Measurements from ENCODE around the gene DNASE2B.

The DNASE2B gene

GRCh38 chr1:84398175-84399155 lies at the start of gene DNASE2B:
Gene DNASE2B, plus strand, starts transcription at chr1:84398484. Its CDS starts 81 bp downstream, at chr1:84398565.
- DNase-seq (ENCODE audit: low spot score), result no peak

DNA sequence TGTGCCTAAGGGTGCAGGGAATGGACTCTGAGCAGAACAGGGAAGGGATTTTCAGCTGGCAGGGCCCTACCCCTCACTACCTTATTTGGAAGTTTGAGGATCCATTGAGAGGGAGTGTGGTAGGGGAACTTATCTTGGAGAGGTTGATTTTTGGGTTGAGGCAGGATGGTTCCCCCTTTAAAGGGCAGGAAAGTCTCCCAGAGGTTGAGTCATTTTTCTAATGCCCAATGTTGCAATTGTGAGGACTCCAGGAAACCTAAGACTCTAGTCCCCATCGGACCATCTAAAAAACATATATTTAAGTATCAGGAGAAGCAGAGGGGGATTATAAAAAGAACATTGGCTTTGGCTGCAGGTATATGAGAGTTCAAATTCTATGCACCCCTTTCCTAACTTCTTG lies 49.5 kb upstream of the DNASE2B start:
- no peak for DNase-seq (ENCODE audit: low spot score)

DNA sequence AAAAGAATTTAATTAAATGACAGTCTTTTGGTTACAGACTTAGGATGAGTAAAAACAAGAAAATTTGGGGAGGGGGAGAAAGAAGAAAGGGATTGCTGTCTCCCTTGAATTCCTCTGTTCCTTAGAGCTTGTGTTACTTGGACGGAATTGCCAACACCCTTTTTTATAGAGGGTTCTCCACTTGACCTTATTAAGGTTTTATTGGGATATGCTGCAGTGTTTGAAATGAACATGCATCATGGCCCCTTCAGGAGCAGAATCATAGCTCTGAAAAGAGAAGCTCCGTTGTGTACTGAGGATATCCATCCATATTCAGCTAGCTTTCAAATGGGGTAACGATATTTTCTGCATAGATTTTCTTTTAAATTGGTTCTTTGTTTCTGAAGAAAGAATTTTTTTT lies 48.2 kb upstream of the DNASE2B start:
- no peak for DNase-seq (ENCODE audit: low spot score)

DNA sequence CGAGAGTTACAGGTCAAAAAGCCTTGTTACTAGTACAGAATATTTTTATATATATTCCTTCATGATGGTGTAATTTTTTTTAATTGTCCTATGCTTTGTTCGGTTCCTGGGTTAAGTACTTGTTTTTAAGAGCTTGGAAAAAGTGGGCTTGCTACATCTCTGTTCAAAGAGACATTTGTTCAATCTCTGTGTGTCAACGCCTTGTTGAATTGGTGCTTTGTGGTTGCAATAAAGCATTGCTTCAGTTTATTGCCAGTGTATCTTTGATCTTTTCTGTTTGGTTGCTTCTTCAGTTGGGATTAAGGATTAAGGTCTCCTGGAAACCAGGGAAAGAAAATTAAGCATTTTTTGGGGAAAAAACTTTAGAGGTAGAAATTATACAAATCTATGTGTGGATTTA lies 47.7 kb upstream of the DNASE2B start:
- DNase-seq (ENCODE audit: low spot score), result no peak

DNA sequence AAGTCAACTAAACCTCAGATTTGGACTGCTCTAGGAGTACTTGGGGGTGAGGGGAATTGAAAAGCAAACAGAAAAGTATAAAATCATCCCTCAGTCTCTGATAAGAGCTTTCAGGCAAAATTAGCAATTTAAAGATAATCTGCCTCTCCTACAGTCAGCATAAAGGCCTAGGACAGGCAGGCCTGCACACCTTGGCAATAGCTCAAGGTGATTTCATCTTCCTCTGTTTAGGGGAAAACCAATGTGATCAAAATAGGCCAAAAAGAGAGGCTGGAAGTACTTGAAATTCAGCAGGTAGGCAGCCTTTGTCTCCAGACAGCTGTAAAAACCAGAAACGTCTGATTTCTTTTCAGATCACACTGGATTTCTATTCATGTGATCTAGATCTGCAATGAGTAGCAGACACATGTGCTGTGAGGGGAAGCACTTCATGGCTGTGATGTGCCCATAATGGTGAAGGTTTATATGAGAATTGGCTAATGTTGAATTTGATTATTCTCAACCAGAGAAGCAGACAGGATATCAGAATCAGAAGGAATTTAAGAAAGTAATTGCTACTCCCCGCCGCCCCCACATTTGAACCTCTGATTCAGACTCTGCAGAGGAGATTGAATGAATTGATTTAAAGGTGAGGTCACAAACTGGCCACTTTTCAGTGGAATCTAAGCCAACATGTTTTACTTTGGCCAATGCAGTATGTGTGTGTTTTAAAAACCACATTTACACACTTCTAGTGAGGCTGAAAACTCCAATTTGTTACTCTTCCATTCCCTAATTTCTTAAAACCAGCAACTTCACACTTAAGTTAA lies 45.8 kb upstream of the DNASE2B start:
- DNase-seq (ENCODE audit: low spot score), result no peak

DNA sequence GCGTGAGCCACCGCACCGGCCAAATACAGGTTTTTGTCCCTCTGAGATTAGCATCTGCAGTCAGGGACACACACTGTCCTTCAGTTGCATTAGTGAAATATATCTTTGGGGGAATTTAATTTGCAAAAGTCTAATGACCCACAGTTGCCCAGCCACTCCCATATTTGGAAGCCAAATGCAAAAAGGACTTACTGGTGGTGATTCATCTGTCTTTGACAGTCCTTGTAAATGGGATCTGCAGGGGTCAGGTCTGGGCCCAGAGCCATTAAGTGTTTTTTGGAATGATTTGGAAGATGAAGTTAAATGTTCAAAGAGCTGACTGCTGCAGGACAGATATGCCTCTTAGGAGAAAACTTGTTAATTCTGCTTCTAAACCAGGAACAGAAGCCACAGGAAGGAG lies 44.6 kb upstream of the DNASE2B start:
- no peak for DNase-seq (ENCODE audit: low spot score)

- no peak for DNase-seq (ENCODE audit: low spot score)
These were observed 42.7 kb upstream of the DNASE2B start for GRCh38 chr1:84355556-84355955.

- no peak for DNase-seq (ENCODE audit: low spot score)
These were observed 41.4 kb upstream of the DNASE2B start for GRCh38 chr1:84356881-84357280.

GRCh38 chr1:84358695-84359094 lies 39.6 kb upstream of the DNASE2B start:
- DNase-seq (ENCODE audit: low spot score), result no peak

DNA sequence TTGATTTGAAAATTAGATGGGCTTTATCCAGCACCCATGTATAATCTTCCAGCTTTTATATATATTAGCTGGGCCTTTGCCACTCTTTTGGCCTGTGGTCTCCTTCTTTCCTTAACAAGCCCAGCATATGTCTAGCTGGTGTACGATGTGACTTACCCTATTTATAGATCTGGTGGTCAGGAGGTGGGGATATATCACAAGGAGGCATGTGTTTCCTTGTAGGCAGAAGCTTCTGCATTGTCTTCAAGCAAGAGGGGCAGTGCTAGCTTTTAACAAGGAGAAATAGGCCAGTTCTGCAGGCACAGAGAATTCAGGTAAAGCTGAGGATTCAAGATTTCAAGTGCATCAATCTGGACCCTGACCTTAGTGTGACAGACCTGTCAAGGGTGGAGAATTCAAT lies 38.0 kb upstream of the DNASE2B start:
- DNase-seq (ENCODE audit: low spot score), result no peak

DNA sequence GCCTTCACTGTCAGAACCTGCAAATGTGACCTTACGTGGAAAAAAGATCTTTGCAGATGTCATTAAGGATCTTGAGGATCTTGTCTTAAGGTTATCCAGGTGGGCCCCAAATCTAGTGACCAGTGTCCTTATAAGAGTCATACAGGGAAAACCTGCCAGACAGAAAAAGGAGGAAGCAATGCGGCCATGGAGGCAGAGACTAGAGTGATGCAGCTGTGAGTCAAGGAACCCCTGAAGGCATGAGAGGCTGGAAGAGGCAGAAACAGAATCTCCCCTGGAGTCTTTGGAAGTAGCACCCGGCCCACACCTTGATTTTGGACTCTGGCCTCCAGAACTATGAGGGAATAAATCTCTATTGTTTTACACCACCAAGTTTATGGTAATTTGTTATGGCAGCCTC lies 36.5 kb upstream of the DNASE2B start:
- DNase-seq (ENCODE audit: low spot score), result no peak

- no peak for DNase-seq (ENCODE audit: low spot score)
These were observed 35.3 kb upstream of the DNASE2B start for GRCh38 chr1:84363019-84363418.

- no peak for DNase-seq (ENCODE audit: low spot score)
These were observed 34.7 kb upstream of the DNASE2B start for GRCh38 chr1:84363622-84364021.

GRCh38 chr1:84365225-84366221 lies 32.8 kb upstream of the DNASE2B start:
- no peak for DNase-seq (ENCODE audit: low spot score)

DNA sequence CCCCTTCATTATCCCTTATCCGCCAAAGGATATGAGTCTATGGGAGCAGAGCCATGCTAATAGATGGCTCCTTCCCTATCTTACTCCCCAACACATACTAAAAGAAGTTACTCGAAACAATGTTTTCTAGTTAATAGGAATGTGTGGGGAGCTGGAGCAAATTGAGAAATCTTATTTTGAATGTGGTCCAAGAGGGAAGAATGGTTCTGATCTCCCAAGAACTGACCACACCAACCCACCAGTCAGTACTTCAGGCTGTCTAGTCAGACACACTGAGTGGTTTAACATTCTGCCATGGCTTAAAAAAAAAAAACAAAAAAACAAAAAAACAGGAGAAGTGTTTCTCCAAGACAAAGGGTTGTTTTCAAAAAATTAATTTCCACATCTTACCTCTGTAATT lies 31.5 kb upstream of the DNASE2B start:
- no peak for DNase-seq (ENCODE audit: low spot score)

DNA sequence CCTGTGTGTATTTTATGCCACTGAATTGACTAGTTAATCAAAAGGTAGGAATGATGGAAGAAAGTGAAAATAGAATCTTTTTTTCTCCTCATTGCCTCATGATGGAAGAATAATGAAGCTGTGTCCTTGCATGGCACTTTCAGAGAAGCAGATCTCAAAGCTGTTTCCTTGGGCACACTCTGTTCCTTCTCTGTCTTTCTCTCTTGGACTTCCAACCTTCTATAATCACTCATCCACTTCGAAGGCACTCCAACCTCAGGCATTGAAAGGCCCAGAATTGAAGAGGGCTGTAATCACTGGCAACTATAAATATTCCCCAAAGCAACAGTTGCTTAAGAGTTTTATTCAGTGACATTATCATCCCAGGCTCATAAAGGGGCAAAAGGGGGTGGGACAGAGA lies 31.1 kb upstream of the DNASE2B start:
- DNase-seq (ENCODE audit: low spot score), result no peak

DNA sequence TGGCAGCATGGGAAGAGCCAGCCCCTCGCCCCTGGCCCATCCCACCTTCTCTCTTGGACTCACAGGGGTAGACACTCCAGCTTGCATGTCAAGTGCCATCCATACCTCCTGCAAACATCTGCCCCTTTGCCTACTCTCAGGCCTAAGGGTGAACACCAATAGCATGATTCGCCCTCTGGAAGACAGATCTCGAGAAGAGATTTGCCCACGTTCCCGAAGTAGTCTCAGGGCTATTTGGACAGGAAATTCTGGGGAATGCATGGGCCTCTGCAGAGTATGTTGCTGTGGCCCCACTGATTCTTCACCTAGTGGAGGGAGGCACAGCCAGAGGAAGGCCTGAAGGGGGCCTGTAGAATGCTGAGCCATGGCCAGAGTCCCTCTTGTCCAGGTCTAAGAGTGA lies 29.8 kb upstream of the DNASE2B start:
- DNase-seq (ENCODE audit: low spot score), result no peak

DNA sequence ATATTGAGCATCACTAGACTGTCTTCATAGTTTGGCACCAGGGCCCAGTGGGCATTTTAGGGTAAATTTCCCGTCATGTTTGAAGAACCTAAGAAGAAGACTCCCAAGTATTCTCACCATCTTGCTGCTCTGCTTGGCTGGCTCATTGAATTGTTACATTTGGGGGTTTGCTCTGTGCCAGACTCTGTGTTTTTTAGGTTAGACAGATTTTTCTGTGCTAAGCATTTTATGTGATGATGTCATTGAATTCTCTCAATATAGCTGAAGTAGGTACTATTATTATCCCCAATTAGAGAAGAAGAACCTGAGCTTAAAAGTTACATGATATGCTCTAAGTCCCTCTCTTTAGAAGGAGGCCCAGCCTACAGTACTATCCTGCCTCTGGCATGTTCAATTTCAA lies 28.0 kb upstream of the DNASE2B start:
- DNase-seq (ENCODE audit: low spot score), result no peak

- no peak for DNase-seq (ENCODE audit: low spot score)
These were observed 27.4 kb upstream of the DNASE2B start for GRCh38 chr1:84370831-84371394.

DNA sequence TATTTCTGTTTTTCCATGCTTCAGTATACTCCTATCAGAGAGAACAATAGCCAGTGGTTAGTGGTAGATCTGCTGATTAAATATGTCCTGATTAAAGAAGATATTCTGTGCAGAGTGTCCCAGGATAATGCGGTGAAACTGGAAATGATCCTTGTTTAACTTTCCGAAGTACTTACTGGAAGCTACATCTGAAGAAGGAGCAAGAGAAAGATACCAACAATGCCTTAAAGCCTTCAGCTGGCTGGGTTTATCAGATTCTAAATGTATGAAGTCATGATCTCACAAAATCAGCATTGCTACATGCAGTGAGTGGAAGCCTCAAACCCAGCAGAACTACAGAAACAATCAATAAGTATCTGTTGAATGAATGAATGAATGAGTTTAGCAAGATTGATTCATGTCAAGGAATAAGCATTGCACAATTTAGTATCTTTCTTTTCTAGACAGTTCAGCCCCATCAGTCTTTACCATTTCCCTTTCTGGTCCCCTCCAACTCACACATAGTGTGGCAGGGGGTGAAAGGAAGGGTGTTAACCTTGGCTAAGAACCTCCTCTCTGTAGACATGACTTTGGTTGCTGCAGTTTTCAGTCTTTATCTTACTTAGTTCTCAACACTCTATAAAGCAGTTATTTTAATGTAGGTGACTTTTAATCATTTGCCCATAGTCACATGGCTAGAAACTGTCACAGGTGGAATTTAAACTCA lies 24.7 kb upstream of the DNASE2B start:
- no peak for DNase-seq (ENCODE audit: low spot score)
